Parathyroid adenoma (tissue), 2 donors: ENCODE results near the gene TPGS2.

ENCODE experiments used
- H2AFZ ChIP-seq: fragments of 300-600 bp; sonication (generic); one replicate; pipeline ENCODE4 v1.7.0; 2017; ENCODE audit warnings: antibody characterized with exemption, mild to moderate bottlenecking
- H3K27ac ChIP-seq: fragments of 300-600 bp; sonication (generic); one replicate; pipeline ENCODE4 v1.7.0; 2017
- H3K27me3 ChIP-seq: fragments of 300-600 bp; sonication (generic); one replicate; pipeline ENCODE4 v1.7.0; 2017; ENCODE audit warnings: low read length; ENCODE audit not compliant: control insufficient read depth, insufficient read depth
- H3K36me3 ChIP-seq: fragments of 300-600 bp; sonication (generic); one replicate; pipeline ENCODE4 v1.7.0; 2017; ENCODE audit warnings: low read length; ENCODE audit not compliant: control insufficient read depth, insufficient read depth
- H3K4me1 ChIP-seq: fragments of 300-600 bp; sonication (generic); one replicate; pipeline ENCODE4 v1.7.0; 2017; ENCODE audit warnings: control low read depth
- H3K4me2 ChIP-seq: fragments of 300-600 bp; sonication (generic); one replicate; pipeline ENCODE4 v1.7.0; 2017; ENCODE audit warnings: low read length
- H3K4me3 ChIP-seq: fragments of 300-600 bp; sonication (generic); one replicate; pipeline ENCODE4 v1.7.0; 2017; ENCODE audit warnings: low read depth, low read length
- H3K79me2 ChIP-seq: fragments of 300-600 bp; sonication (generic); one replicate; pipeline ENCODE4 v1.7.0; 2017; ENCODE audit warnings: control low read depth
- H3K9ac ChIP-seq: fragments of 300-600 bp; sonication (generic); one replicate; pipeline ENCODE4 v1.7.0; 2017; ENCODE audit warnings: mild to moderate bottlenecking
- H3K9me3 ChIP-seq: fragments of 300-600 bp; sonication (generic); one replicate; pipeline ENCODE4 v1.7.0; 2017; ENCODE audit warnings: low read length; ENCODE audit not compliant: control insufficient read depth
- TF ChIP-seq, protein P1 (sequence below): fragments of 300-600 bp; sonication (generic); IDR thresholded peaks from one replicate; pipeline ENCODE4 v1.7.0; 2017; ENCODE audit warnings: antibody characterized with exemption, mild to moderate bottlenecking
- donor health status: primary hyperparathyroidism.

Gene TPGS2

GRCh38 chr18:36792634-36793283, 36.0 kb downstream of the TPGS2 start:
- no peaks in the 10 kb centered on the region for H3K4me1 ChIP-seq
- H3K4me2 ChIP-seq = no peak overlapping the region
- H3K27me3 ChIP-seq = no peaks in the 10 kb centered on the region
- no peak overlapping the region for H3K4me3 ChIP-seq
- H3K9ac ChIP-seq = no peak overlapping the region
- no peaks in the 10 kb centered on the region for H3K79me2 ChIP-seq
- no peaks in the 10 kb centered on the region for H3K9me3 ChIP-seq
- H3K27ac ChIP-seq = no peak overlapping the region
- no peaks in the 10 kb centered on the region for H3K36me3 ChIP-seq
- H2AFZ ChIP-seq = no peak overlapping the region
- TF ChIP-seq, protein P1, sequence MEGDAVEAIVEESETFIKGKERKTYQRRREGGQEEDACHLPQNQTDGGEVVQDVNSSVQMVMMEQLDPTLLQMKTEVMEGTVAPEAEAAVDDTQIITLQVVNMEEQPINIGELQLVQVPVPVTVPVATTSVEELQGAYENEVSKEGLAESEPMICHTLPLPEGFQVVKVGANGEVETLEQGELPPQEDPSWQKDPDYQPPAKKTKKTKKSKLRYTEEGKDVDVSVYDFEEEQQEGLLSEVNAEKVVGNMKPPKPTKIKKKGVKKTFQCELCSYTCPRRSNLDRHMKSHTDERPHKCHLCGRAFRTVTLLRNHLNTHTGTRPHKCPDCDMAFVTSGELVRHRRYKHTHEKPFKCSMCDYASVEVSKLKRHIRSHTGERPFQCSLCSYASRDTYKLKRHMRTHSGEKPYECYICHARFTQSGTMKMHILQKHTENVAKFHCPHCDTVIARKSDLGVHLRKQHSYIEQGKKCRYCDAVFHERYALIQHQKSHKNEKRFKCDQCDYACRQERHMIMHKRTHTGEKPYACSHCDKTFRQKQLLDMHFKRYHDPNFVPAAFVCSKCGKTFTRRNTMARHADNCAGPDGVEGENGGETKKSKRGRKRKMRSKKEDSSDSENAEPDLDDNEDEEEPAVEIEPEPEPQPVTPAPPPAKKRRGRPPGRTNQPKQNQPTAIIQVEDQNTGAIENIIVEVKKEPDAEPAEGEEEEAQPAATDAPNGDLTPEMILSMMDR = no peak

GRCh38 chr18:36786686-36787085, 42.1 kb downstream of the TPGS2 start:
- H3K79me2 ChIP-seq = no peaks in the 10 kb centered on the region
- H2AFZ ChIP-seq = no peak overlapping the region
- H3K36me3 ChIP-seq = no peaks in the 10 kb centered on the region
- no peak overlapping the region for H3K4me3 ChIP-seq
- no peaks in the 10 kb centered on the region for H3K4me1 ChIP-seq
- no peak overlapping the region for H3K9ac ChIP-seq
- TF ChIP-seq, protein P1 = no peak
- H3K27me3 ChIP-seq = no peaks in the 10 kb centered on the region
- no peak overlapping the region for H3K27ac ChIP-seq
- no peak overlapping the region for H3K4me2 ChIP-seq
- H3K9me3 ChIP-seq = no peaks in the 10 kb centered on the region

GRCh38 chr18:36783792-36784191, 45.0 kb downstream of the TPGS2 start:
- Histone ChIP-seq H3K9me3 (no peaks in the 10 kb centered on the region), H3K4me1 (no peaks in the 10 kb centered on the region), H3K9ac (no peak overlapping the region), H3K4me2 (no peak overlapping the region), H3K36me3 (no peaks in the 10 kb centered on the region), H2AFZ (no peak overlapping the region), H3K79me2 (no peaks in the 10 kb centered on the region), H3K4me3 (no peak overlapping the region), H3K27ac (no peak overlapping the region), H3K27me3 (no peaks in the 10 kb centered on the region)
- TF ChIP-seq, protein P1 = no peak

DNA sequence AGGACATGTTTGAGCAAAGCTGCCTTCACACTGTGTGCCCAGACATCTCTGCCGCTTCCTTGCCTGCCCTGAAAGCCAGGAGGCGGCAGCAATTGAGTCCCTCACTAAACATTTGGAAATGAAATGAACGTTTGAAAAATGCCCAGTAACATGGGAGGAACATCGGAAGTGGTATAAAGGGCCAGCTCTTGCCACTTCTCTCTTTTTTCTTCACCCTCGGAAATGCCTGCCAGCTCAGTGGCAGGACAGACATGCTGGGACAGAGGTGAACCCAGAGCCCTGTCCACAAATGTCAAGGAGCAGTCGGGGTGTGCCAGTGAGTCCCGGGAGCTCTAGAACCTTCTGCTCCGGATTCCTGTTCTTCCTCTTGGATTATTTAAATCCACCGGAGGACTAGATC, 46.1 kb downstream of the TPGS2 start:
- TF ChIP-seq, protein P1 = no peak
- Histone ChIP-seq H3K9me3 (no peaks in the 10 kb centered on the region), H3K4me3 (no peak overlapping the region), H2AFZ (no peak overlapping the region), H3K36me3 (no peaks in the 10 kb centered on the region), H3K9ac (no peak overlapping the region), H3K79me2 (no peaks in the 10 kb centered on the region), H3K27me3 (no peaks in the 10 kb centered on the region), H3K4me1 (no peaks in the 10 kb centered on the region), H3K4me2 (no peak overlapping the region), H3K27ac (no peak overlapping the region)

DNA sequence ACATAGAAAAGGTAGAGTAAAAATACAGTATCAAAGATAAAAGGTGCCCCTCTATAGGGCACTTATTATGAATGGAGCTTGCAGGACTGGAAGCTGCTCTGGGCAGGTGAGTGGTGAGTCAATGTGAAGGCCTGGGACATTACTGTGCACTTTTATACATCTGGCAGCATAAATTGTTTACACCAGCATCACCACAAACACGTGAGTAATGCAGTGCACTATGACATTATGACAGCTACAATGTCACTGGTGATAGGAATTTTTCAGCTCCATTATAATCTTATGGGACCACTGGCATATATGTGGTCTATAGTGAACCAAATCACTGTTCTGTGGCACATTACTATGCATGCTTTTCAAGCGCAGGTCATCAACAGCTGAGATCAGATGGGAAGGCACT, 48.1 kb downstream of the TPGS2 start:
- Histone ChIP-seq H3K36me3 (no peaks in the 10 kb centered on the region), H3K4me1 (no peaks in the 10 kb centered on the region), H2AFZ (no peak overlapping the region), H3K79me2 (no peaks in the 10 kb centered on the region), H3K4me2 (no peak overlapping the region), H3K9ac (no peak overlapping the region), H3K27me3 (no peaks in the 10 kb centered on the region), H3K4me3 (no peak overlapping the region), H3K27ac (no peak overlapping the region), H3K9me3 (no peaks in the 10 kb centered on the region)
- TF ChIP-seq, protein P1 = no peak
